WERI-Rb-1 (cell line): ENCODE data around the gene HNRNPU.

Source experiments
- DNase-seq: peaks from one replicate; pipeline ENCODE4 v3.0.0-alpha.2; 2020
- H3K27ac ChIP-seq: fragments of 250-450 bp; sonication (Bioruptor Pico); 2 replicates; pipeline ENCODE4 v1.5.1; 2020; ENCODE audit warnings: mild to moderate bottlenecking, moderate library complexity
- H3K27me3 ChIP-seq: fragments of 250-450 bp; sonication (Bioruptor Pico); 2 replicates; pipeline ENCODE4 v1.5.1; 2021; ENCODE audit warnings: mild to moderate bottlenecking, low read depth, moderate library complexity; ENCODE audit not compliant: insufficient read depth, severe bottlenecking
- H3K36me3 ChIP-seq: fragments of 250-450 bp; sonication (Bioruptor Pico); 2 replicates; pipeline ENCODE4 v1.5.1; 2020; ENCODE audit warnings: mild to moderate bottlenecking, moderate library complexity
- H3K4me3 ChIP-seq: 2 replicates; pipeline ENCODE4 v1.5.1; 2011; ENCODE audit warnings: low read depth, mild to moderate bottlenecking, control low read depth, low read length
- H3K9me3 ChIP-seq: fragments of 250-450 bp; sonication (Bioruptor Pico); 2 replicates; pipeline ENCODE4 v1.5.1; 2021; ENCODE audit warnings: mild to moderate bottlenecking, moderate library complexity; ENCODE audit not compliant: severe bottlenecking
- TF ChIP-seq, protein P1 (sequence below): IDR thresholded peaks from 2 replicates; pipeline ENCODE4 v1.5.1; 2011; ENCODE audit warnings: low read depth, mild to moderate bottlenecking, control low read depth, inconsistent platforms, low read length

Gene HNRNPU

DNA sequence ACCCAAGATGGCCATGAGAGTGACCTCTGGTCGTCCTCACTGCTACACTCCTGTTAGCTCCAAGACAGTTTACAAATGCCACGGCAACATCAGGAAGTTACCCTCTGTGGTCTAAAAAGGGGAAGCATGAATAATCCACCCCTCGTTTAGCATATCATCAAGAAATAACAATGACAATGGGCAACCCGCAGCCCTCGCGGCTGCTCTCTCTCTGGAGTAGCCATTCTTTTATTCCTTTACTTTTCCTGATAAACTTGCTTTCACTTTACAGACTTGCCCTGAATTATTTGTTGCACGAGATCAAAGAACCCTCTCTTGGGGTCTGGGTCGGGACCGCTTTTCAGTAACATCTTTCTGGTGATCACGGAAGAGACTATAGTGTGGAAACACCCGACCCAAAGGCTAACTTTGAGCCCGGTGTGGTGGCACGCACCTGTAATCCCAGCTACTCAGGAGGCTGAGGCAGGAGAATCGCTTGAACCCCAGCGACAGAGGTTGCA is 48.7 kb downstream of the HNRNPU start:
- Histone ChIP-seq H3K27me3 (no peaks in the 10 kb centered on the region), H3K4me3 (no peak overlapping the region), H3K36me3 (no peaks in the 10 kb centered on the region), H3K9me3 (peaks cover 2% of the 10 kb centered on the region), H3K27ac (no peak overlapping the region)
- DNase-seq = no peak
- TF ChIP-seq, protein P1, sequence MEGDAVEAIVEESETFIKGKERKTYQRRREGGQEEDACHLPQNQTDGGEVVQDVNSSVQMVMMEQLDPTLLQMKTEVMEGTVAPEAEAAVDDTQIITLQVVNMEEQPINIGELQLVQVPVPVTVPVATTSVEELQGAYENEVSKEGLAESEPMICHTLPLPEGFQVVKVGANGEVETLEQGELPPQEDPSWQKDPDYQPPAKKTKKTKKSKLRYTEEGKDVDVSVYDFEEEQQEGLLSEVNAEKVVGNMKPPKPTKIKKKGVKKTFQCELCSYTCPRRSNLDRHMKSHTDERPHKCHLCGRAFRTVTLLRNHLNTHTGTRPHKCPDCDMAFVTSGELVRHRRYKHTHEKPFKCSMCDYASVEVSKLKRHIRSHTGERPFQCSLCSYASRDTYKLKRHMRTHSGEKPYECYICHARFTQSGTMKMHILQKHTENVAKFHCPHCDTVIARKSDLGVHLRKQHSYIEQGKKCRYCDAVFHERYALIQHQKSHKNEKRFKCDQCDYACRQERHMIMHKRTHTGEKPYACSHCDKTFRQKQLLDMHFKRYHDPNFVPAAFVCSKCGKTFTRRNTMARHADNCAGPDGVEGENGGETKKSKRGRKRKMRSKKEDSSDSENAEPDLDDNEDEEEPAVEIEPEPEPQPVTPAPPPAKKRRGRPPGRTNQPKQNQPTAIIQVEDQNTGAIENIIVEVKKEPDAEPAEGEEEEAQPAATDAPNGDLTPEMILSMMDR = no peak

DNA sequence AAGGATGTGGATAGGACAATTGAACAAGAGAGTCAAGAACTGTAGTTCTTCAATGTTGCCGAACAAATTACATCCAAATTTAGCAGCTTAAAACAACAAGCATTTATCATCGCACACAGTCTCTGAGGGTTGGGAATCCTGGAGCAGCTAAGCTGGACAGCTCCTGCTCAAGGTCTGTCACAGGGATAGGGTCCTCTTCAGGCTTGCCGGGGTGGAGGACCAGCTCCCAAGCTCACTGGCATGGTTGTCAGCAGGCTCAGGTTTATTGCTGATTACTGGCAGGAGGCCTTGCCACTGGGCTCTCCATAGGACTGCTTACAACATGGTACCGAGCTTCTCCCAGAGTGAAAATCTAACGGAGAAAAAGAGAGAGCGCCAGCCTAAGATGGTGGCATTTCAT is 51.0 kb downstream of the HNRNPU start:
- Histone ChIP-seq H3K4me3 (no peak overlapping the region), H3K36me3 (no peaks in the 10 kb centered on the region), H3K9me3 (peaks cover 2% of the 10 kb centered on the region), H3K27ac (no peak overlapping the region), H3K27me3 (no peaks in the 10 kb centered on the region)
- DNase-seq = no peak
- TF ChIP-seq, protein P1 = no peak

DNA sequence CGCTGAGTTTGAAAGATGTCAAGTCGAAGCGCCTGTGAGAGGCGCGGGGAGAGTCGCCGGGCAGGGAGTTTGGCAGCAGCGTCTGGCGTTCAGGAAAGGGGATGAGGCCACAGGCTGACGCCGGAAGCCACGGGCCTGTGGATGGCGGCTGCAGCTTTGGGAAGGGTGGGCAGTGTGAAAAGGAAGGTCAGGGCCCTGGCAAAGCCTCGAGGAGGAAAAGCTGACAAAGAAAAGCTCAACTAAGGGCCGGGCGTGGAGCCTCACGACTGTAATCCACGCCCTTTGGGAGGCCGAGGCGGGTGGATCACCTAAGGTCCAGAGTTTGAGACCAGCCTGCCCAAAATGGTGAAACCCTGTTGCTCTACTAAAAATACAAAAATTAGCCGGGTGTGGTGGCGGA is 54.1 kb downstream of the HNRNPU start:
- Histone ChIP-seq H3K27me3 (no peaks in the 10 kb centered on the region), H3K27ac (no peak overlapping the region), H3K9me3 (peaks cover 2% of the 10 kb centered on the region), H3K36me3 (no peaks in the 10 kb centered on the region), H3K4me3 (no peak overlapping the region)
- no peak for DNase-seq
- TF ChIP-seq, protein P1 = no peak

DNA sequence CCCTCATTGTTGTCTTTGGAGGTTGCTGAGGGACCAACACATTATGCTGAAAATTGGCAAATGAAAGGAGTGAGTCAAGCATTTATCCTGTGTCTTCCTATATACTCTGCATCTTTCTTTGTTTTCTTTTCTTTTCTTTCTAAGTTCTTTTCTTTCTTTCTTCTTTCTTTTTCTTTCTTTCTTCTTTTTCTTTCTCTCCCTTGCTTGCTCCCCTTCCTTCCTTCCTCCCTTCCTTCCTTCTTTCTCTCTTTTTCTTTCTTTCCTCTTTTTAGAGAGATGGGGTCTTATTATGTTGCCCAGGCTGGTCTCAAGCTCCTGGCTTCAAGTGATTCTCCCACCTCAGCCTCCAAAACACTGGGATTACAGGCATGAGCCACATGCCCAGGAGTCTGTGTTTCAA is 57.2 kb downstream of the HNRNPU start:
- no peak overlapping the region for H3K27ac ChIP-seq
- no peak for DNase-seq
- no peaks in the 10 kb centered on the region for H3K27me3 ChIP-seq
- peaks cover 2% of the 10 kb centered on the region for H3K9me3 ChIP-seq
- TF ChIP-seq, protein P1 = no peak
- no peaks in the 10 kb centered on the region for H3K36me3 ChIP-seq
- no peak overlapping the region for H3K4me3 ChIP-seq

DNA sequence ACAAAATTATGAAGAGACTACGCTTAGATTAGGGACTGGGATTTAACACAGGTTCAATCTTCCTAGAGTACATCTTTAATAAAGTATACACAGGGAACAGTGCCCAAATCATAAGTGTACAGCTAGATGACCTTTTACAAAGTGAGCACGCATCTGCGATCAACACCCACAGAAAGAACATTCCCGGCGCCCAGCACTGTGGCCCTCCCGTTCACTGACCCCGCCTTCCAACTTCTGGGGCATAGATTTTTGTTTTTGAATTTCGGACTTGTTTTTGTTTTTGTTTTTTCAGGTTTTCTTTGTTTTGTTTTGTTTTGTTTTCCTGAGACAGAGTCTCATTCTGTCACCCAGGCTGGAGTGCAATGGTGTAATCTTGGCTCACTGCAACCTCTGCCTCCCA is 59.5 kb downstream of the HNRNPU start:
- no peaks in the 10 kb centered on the region for H3K9me3 ChIP-seq
- H3K27ac ChIP-seq = no peak overlapping the region
- no peaks in the 10 kb centered on the region for H3K27me3 ChIP-seq
- H3K4me3 ChIP-seq = no peak overlapping the region
- no peaks in the 10 kb centered on the region for H3K36me3 ChIP-seq
- DNase-seq = no peak
- TF ChIP-seq, protein P1 = no peak

DNA sequence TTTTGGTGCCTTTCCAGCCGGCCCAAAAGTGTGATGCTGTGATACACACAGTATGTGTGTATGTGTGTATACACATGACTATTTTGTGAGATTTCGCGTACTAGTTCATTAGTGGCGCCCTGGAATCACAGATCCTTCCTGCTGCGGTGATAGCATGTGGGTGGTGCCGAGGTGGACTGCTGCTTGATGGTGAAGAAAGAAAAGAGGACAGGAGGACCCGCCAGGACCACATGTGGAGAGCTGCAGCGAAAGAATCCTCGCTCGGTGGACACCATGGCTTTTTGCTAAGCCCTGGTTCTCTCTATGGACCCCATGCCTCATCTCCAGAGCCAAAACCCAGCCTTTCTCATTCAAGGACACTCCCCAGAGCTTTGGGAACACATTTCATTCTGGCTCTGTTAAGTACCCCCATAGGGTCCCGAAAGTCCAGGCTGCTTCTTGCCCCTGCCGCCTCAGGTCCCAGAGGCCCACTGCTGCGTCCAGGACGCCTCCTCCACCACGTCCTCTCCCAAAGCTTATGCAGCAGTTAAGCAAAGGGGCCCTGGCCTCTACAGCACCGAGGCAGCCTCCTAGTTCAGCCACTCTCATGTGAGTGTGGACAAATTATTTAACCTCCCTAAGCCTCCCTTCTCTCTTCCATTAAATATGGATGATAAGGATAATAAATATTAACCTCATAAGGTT is 61.6 kb downstream of the HNRNPU start:
- Histone ChIP-seq H3K27ac (no peak overlapping the region), H3K27me3 (no peaks in the 10 kb centered on the region), H3K36me3 (no peaks in the 10 kb centered on the region), H3K9me3 (no peaks in the 10 kb centered on the region), H3K4me3 (no peak overlapping the region)
- DNase-seq = no peak
- TF ChIP-seq, protein P1 = no peak
